Measurements from ENCODE around the gene ZCCHC14.

The ZCCHC14 gene

DNA sequence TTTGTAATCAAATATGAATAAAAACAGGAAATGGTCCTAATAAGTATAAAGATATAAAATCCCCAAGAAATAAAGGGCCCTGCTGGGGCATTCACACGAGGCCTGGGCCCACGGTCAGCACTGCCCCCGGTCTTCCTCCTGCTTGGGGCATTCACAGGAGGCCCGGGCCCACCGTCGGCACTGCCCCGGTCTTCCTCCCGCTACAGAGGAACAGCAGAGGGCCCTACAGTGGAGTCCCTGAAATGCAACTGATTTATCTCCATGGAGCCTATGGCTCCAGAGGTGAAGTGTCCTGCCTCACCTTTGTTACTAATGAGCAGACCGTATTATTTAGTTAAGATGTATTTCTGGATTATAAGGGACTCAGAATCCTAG, 54.2 kb downstream of the ZCCHC14 start:
- Histone ChIP-seq H3K9ac (ENCODE audit: low read length) (peak overlapping the region; percentile 47), H3K27me3 (ENCODE audit: control insufficient read depth in 1 of 2, insufficient read depth in 1 of 2, low read length in 2 of 2) (no peaks in the 10 kb centered on the region), H3K27ac (ENCODE audit: low read length, poor library complexity, severe bottlenecking) (no peak overlapping the region), H2BK15ac (ENCODE audit: low read depth, poor library complexity, severe bottlenecking) (no peak overlapping the region), H3K4me2 (ENCODE audit: low read length, poor library complexity, severe bottlenecking) (no peak overlapping the region), H3K36me3 (ENCODE audit: control insufficient read depth in 1 of 2, insufficient read depth in 2 of 2, low read depth in 1 of 2, low read length in 2 of 2) (peaks cover 21 to 42% of the 10 kb centered on the region in 2 experiments), H2BK12ac (ENCODE audit: low read length in 2 of 2) (no peak overlapping the region), H3K79me1 (replicated peaks; ENCODE audit: low read length, poor library complexity, severe bottlenecking) (peaks cover 31% of the 10 kb centered on the region), H4K8ac (ENCODE audit: low read length) (no peak overlapping the region), H2AFZ (ENCODE audit: low read depth, low read length) (no peak overlapping the region), H2BK5ac (ENCODE audit: low read depth, low read length, poor library complexity, severe bottlenecking) (no peak overlapping the region), H3K14ac (ENCODE audit: low read length in 2 of 2) (no peak overlapping the region), H4K91ac (ENCODE audit: low read length) (no peak overlapping the region), H3K4me1 (ENCODE audit: control insufficient read depth, insufficient read depth, low read depth, low read length) (peaks cover 30% of the 10 kb centered on the region), H3K9me3 (ENCODE audit: control insufficient read depth, low read length) (no peaks in the 10 kb centered on the region), H3K23ac (ENCODE audit: low read length in 2 of 2) (peak overlapping the region in 1 of 2 experiments; percentile 23), H3K18ac (ENCODE audit: low read depth in 1 of 2, low read length in 2 of 2) (no peak overlapping the region), H2AK5ac (ENCODE audit: low read length, severe bottlenecking) (no peak overlapping the region), H2BK120ac (ENCODE audit: low read depth, low read length) (no peak overlapping the region), H3K4me3 (ENCODE audit: insufficient read depth in 1 of 2, low read depth in 1 of 2, low read length in 2 of 2) (no peak overlapping the region), H3K4ac (ENCODE audit: low read depth in 1 of 2, low read length in 2 of 2) (no peak overlapping the region)
- DNase-seq: no peak
- 88% methylated on average over 8 of the region's 9 CpGs for WGBS

DNA sequence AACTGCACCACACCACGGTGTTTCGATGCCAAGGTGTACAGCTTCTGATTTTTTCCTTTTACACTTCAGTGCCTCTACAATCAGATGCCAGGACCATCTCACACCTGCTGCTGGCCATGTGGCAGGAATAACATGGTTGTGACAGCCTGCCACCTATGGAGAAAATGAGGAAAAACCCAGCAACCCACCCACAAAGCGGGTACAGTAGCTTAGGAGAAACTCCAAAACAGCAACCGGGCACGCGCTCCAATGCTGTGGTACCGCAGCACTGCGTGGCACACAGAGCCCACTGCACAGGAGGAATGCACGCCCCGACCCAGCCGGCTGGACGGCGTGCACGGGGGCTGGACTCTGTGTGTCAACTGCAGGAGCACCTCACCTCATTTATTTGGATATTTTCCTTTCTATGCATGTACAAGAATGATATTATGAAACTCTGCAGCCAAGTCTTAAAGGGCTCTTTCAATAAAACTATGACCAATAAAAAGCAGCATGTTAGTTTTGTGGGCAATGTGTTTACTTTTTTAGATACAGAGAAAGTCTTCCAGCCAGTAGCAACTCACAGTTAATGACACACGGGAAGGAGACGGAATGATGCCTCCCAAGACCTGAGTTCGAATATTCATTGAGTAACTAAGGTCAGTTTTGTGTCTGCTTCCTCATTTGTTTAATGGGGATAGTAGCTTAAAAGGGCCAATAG, 54.8 kb downstream of the ZCCHC14 start:
- H3K79me1 ChIP-seq (replicated peaks; ENCODE audit: low read length, poor library complexity, severe bottlenecking): peaks cover 32% of the 10 kb centered on the region
- peak; percentile 27 for DNase-seq
- H2BK15ac ChIP-seq (ENCODE audit: low read depth, poor library complexity, severe bottlenecking): peak overlapping the region; percentile 26
- H3K14ac ChIP-seq (ENCODE audit: low read length in 2 of 2): no peak overlapping the region
- no peak overlapping the region for H3K9ac ChIP-seq (ENCODE audit: low read length)
- no peak overlapping the region for H2BK5ac ChIP-seq (ENCODE audit: low read depth, low read length, poor library complexity, severe bottlenecking)
- no peak overlapping the region for H2AK5ac ChIP-seq (ENCODE audit: low read length, severe bottlenecking)
- H4K91ac ChIP-seq (ENCODE audit: low read length): peak overlapping the region; percentile 9
- peaks cover 18 to 43% of the 10 kb centered on the region in 2 experiments for H3K36me3 ChIP-seq (ENCODE audit: control insufficient read depth in 1 of 2, insufficient read depth in 2 of 2, low read depth in 1 of 2, low read length in 2 of 2)
- H3K4me3 ChIP-seq (ENCODE audit: insufficient read depth in 1 of 2, low read depth in 1 of 2, low read length in 2 of 2): no peak overlapping the region
- peak overlapping the region in 1 of 2 experiments; percentile 40 for H3K4ac ChIP-seq (ENCODE audit: low read depth in 1 of 2, low read length in 2 of 2)
- WGBS: 94% methylated on average over 14 of the region's 17 CpGs
- H2BK12ac ChIP-seq (ENCODE audit: low read length in 2 of 2): no peak overlapping the region
- H3K4me2 ChIP-seq (ENCODE audit: low read length, poor library complexity, severe bottlenecking): no peak overlapping the region
- no peak overlapping the region for H3K27ac ChIP-seq (ENCODE audit: low read length, poor library complexity, severe bottlenecking)
- no peaks in the 10 kb centered on the region for H3K27me3 ChIP-seq (ENCODE audit: control insufficient read depth in 1 of 2, insufficient read depth in 1 of 2, low read length in 2 of 2)
- peaks cover 30% of the 10 kb centered on the region for H3K4me1 ChIP-seq (ENCODE audit: control insufficient read depth, insufficient read depth, low read depth, low read length)
- H3K9me3 ChIP-seq (ENCODE audit: control insufficient read depth, low read length): no peaks in the 10 kb centered on the region
- H3K23ac ChIP-seq (ENCODE audit: low read length in 2 of 2): no peak overlapping the region
- no peak overlapping the region for H2AFZ ChIP-seq (ENCODE audit: low read depth, low read length)
- no peak overlapping the region for H3K18ac ChIP-seq (ENCODE audit: low read depth in 1 of 2, low read length in 2 of 2)
- H4K8ac ChIP-seq (ENCODE audit: low read length): no peak overlapping the region
- H2BK120ac ChIP-seq (ENCODE audit: low read depth, low read length): no peak overlapping the region

- Histone ChIP-seq H2BK15ac (ENCODE audit: low read depth, poor library complexity, severe bottlenecking) (no peak overlapping the region), H3K4me2 (ENCODE audit: low read length, poor library complexity, severe bottlenecking) (no peak overlapping the region), H4K91ac (ENCODE audit: low read length) (peak overlapping the region; percentile 81), H3K23ac (ENCODE audit: low read length in 2 of 2) (peak overlapping the region in 1 of 2 experiments; percentile 84), H3K18ac (ENCODE audit: low read depth in 1 of 2, low read length in 2 of 2) (peak overlapping the region in 1 of 2 experiments; percentile 87), H3K4me3 (ENCODE audit: insufficient read depth in 1 of 2, low read depth in 1 of 2, low read length in 2 of 2) (no peak overlapping the region), H3K27ac (ENCODE audit: low read length, poor library complexity, severe bottlenecking) (no peak overlapping the region), H3K9ac (ENCODE audit: low read length) (no peak overlapping the region), H4K8ac (ENCODE audit: low read length) (peak overlapping the region; percentile 73), H2AK5ac (ENCODE audit: low read length, severe bottlenecking) (no peak overlapping the region), H2BK12ac (ENCODE audit: low read length in 2 of 2) (peak overlapping the region in 1 of 2 experiments; percentile 65), H2AFZ (ENCODE audit: low read depth, low read length) (no peak overlapping the region), H3K27me3 (ENCODE audit: control insufficient read depth in 1 of 2, insufficient read depth in 1 of 2, low read length in 2 of 2) (no peaks in the 10 kb centered on the region), H2BK5ac (ENCODE audit: low read depth, low read length, poor library complexity, severe bottlenecking) (no peak overlapping the region), H3K4ac (ENCODE audit: low read depth in 1 of 2, low read length in 2 of 2) (peak overlapping the region in 1 of 2 experiments; percentile 40), H3K14ac (ENCODE audit: low read length in 2 of 2) (peak overlapping the region in 1 of 2 experiments; percentile 73), H3K9me3 (ENCODE audit: control insufficient read depth, low read length) (no peaks in the 10 kb centered on the region), H3K4me1 (ENCODE audit: control insufficient read depth, insufficient read depth, low read depth, low read length) (peaks cover 34% of the 10 kb centered on the region), H3K36me3 (ENCODE audit: control insufficient read depth in 1 of 2, insufficient read depth in 2 of 2, low read depth in 1 of 2, low read length in 2 of 2) (peaks cover 24 to 40% of the 10 kb centered on the region in 2 experiments), H2BK120ac (ENCODE audit: low read depth, low read length) (no peak overlapping the region), H3K79me1 (replicated peaks; ENCODE audit: low read length, poor library complexity, severe bottlenecking) (peaks cover 36% of the 10 kb centered on the region)
- WGBS: 98% methylated on average over 14 of the region's 14 CpGs
- DNase-seq: no peak
Measured at GRCh38 chr16:87437327-87437726, 55.5 kb downstream of the ZCCHC14 start.

DNA sequence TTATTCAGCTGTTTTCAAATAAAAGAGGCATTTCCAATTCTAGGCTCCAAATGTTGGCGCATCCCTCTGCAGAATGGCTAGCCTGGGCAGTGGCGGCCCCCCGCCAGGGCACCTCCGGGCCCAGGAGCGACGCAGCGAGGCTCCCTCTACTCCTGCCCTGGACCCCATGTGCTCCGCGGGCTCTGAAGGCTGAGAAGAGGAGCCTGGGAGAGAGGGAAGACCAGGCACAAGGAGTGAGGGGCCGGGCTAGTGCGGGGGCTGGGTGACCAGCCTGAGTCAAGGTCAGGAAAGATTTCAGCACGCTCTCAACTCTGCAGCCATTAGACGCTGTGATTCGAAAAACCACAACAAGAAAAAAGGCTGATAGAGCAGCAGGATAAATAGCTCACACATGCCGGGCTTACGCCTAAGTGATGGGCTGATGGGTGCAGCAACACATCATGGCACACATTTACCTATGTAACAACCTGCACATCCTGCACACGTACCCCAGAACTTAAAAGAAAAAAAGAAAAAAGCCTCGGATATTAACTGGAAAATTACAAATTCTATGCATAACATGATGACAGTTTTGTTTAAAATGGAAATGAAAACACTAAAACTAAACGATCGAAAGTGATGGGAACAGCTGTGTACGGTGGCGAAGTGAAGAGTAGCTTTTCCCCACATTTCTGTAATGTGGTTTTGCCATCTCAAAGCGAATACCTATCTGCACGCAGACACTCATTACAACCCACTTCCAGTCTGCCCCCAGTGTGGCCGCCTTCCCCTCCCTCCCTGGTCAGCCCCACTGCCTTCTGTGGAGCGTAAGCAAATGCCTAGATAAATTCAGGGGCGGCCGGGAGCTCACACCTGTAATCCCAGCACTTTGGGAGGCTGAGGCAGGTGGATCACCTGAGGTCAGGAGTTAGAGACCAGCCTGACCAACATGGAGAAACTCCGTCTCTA, 56.3 kb downstream of the ZCCHC14 start:
- WGBS: 50% methylated on average over 28 of the region's 29 CpGs
- H3K4ac ChIP-seq (ENCODE audit: low read depth in 1 of 2, low read length in 2 of 2): no peak overlapping the region
- peaks cover 22 to 37% of the 10 kb centered on the region in 2 experiments for H3K36me3 ChIP-seq (ENCODE audit: control insufficient read depth in 1 of 2, insufficient read depth in 2 of 2, low read depth in 1 of 2, low read length in 2 of 2)
- peaks cover 33% of the 10 kb centered on the region for H3K79me1 ChIP-seq (replicated peaks; ENCODE audit: low read length, poor library complexity, severe bottlenecking)
- H3K4me3 ChIP-seq (ENCODE audit: insufficient read depth in 1 of 2, low read depth in 1 of 2, low read length in 2 of 2): peak overlapping the region in 1 of 2 experiments; percentile 68
- no peak overlapping the region for H3K14ac ChIP-seq (ENCODE audit: low read length in 2 of 2)
- H3K27ac ChIP-seq (ENCODE audit: low read length, poor library complexity, severe bottlenecking): peak overlapping the region; percentile 33
- peak overlapping the region in 1 of 2 experiments; percentile 47 for H2BK12ac ChIP-seq (ENCODE audit: low read length in 2 of 2)
- no peak overlapping the region for H2AFZ ChIP-seq (ENCODE audit: low read depth, low read length)
- no peaks in the 10 kb centered on the region for H3K27me3 ChIP-seq (ENCODE audit: control insufficient read depth in 1 of 2, insufficient read depth in 1 of 2, low read length in 2 of 2)
- H2BK15ac ChIP-seq (ENCODE audit: low read depth, poor library complexity, severe bottlenecking): no peak overlapping the region
- H3K4me2 ChIP-seq (ENCODE audit: low read length, poor library complexity, severe bottlenecking): peak overlapping the region; percentile 35
- H2BK5ac ChIP-seq (ENCODE audit: low read depth, low read length, poor library complexity, severe bottlenecking): no peak overlapping the region
- peak; percentile 84 for DNase-seq
- H3K23ac ChIP-seq (ENCODE audit: low read length in 2 of 2): no peak overlapping the region
- peak overlapping the region; percentile 75 to 91 for H3K18ac ChIP-seq (ENCODE audit: low read depth in 1 of 2, low read length in 2 of 2)
- H4K8ac ChIP-seq (ENCODE audit: low read length): peak overlapping the region; percentile 86
- no peak overlapping the region for H2BK120ac ChIP-seq (ENCODE audit: low read depth, low read length)
- no peak overlapping the region for H2AK5ac ChIP-seq (ENCODE audit: low read length, severe bottlenecking)
- no peaks in the 10 kb centered on the region for H3K9me3 ChIP-seq (ENCODE audit: control insufficient read depth, low read length)
- H4K91ac ChIP-seq (ENCODE audit: low read length): peak overlapping the region; percentile 54
- peaks cover 35% of the 10 kb centered on the region for H3K4me1 ChIP-seq (ENCODE audit: control insufficient read depth, insufficient read depth, low read depth, low read length)
- H3K9ac ChIP-seq (ENCODE audit: low read length): peak overlapping the region; percentile 62

Data from mesenchymal stem cell (in vitro differentiated cells and primary cell).